ENCODE measurements around the gene SLC17A2.

The SLC17A2 gene

DNA sequence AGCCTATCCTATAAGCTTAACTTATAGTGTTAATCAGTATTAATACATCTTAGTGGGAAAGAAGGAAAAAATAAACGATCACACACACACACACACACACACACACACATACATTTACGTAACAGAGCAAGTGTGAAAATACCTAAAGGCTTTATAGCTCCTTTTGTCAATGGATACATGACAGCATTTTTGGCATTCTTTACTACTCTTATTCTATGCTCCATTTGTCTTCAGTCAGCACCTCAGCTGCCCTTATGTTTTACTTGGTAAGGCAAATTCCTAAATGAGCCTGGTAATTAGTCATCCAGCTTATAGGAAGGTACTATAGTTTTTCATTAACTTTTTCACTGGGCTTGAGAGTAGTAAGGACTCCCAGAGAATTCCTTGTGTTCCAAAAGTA lies 31.4 kb downstream of the SLC17A2 start:
- TF ChIP-seq, protein P1, sequence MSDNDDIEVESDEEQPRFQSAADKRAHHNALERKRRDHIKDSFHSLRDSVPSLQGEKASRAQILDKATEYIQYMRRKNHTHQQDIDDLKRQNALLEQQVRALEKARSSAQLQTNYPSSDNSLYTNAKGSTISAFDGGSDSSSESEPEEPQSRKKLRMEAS (IDR thresholded peaks at IDR 0.05): no peak
- TF ChIP-seq TEAD4 (IDR thresholded peaks at IDR 0.05): no peak
- TF ChIP-seq, protein P2, sequence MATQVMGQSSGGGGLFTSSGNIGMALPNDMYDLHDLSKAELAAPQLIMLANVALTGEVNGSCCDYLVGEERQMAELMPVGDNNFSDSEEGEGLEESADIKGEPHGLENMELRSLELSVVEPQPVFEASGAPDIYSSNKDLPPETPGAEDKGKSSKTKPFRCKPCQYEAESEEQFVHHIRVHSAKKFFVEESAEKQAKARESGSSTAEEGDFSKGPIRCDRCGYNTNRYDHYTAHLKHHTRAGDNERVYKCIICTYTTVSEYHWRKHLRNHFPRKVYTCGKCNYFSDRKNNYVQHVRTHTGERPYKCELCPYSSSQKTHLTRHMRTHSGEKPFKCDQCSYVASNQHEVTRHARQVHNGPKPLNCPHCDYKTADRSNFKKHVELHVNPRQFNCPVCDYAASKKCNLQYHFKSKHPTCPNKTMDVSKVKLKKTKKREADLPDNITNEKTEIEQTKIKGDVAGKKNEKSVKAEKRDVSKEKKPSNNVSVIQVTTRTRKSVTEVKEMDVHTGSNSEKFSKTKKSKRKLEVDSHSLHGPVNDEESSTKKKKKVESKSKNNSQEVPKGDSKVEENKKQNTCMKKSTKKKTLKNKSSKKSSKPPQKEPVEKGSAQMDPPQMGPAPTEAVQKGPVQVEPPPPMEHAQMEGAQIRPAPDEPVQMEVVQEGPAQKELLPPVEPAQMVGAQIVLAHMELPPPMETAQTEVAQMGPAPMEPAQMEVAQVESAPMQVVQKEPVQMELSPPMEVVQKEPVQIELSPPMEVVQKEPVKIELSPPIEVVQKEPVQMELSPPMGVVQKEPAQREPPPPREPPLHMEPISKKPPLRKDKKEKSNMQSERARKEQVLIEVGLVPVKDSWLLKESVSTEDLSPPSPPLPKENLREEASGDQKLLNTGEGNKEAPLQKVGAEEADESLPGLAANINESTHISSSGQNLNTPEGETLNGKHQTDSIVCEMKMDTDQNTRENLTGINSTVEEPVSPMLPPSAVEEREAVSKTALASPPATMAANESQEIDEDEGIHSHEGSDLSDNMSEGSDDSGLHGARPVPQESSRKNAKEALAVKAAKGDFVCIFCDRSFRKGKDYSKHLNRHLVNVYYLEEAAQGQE (IDR thresholded peaks at IDR 0.05; ENCODE audit: low read depth): no peak
- no peak for TF ChIP-seq ZBTB7A (IDR thresholded peaks at IDR 0.05; ENCODE audit: low read depth)
- no peak for TF ChIP-seq YY1 (IDR thresholded peaks at IDR 0.05; ENCODE audit: low read depth)
- TF ChIP-seq EGR1 (IDR thresholded peaks at IDR 0.05): no peak
- no peak for TF ChIP-seq FOXM1 (IDR thresholded peaks at IDR 0.05; ENCODE audit: borderline replicate concordance, low read depth)
- TF ChIP-seq, protein P3, sequence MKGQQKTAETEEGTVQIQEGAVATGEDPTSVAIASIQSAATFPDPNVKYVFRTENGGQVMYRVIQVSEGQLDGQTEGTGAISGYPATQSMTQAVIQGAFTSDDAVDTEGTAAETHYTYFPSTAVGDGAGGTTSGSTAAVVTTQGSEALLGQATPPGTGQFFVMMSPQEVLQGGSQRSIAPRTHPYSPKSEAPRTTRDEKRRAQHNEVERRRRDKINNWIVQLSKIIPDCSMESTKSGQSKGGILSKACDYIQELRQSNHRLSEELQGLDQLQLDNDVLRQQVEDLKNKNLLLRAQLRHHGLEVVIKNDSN (IDR thresholded peaks at IDR 0.05): no peak
- no peak for TF ChIP-seq TAF1 (IDR thresholded peaks at IDR 0.05; ENCODE audit: low read depth)
- TF ChIP-seq NFIC (IDR thresholded peaks at IDR 0.05): no peak
- no peak for TF ChIP-seq TCF12 (IDR thresholded peaks at IDR 0.05; ENCODE audit: low read depth)

DNA sequence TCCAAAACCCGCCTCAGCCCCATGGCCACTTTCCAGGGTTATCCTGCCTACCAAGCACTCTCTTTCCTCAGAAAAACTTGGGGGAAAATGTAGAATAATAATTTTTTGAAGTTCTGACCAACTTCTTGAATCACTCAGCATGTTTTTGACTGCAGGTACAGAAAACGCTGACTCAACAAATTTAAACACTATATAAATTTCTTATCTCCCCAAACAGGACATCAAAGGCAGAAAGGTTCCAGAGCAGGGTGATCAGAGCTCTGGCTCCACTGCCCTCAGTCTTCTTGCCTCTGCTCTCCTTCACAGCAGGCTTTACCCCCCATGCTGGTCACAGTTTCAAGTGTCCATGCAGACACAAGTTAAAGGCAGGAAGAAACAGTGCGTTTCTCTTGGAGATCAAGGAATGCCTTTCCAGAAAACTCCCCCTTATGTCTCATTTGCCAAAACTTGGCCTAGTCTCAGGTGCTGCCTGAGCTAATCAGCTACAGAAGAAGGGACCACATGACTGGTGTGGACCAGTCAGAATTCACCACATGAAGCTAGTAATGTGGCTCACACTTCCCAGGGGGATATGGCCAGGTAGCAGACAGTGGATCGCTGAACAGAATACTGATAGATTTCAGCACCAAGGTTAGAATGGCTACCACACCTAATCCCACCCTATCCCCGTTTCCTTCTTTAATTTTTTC lies 32.1 kb downstream of the SLC17A2 start:
- TF ChIP-seq, protein P3 (IDR thresholded peaks at IDR 0.05): peak; percentile 56; the same call in 1 of the 2 replicates
- TF ChIP-seq, protein P1 (IDR thresholded peaks at IDR 0.05): no peak

DNA sequence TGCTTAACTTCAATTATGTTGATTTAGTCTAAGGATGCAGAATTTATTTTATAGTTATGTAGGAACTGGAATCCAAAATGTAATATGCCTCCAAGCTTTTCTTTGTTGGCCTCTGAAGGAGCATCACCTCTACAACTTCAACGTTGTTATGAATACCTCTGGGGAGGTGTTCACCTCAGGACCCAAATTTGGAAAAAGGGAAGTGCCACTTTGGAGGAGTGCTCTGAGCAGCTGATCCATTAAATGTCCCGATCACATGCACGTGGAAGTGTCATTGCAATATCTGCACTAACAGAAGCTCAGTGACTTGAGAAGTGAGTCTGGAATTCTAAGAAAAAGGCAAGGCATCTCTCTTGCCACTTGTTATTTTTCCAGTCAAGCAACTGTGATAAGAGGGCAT lies 34.2 kb downstream of the SLC17A2 start:
- no peak for TF ChIP-seq YY1 (IDR thresholded peaks at IDR 0.05; ENCODE audit: low read depth)
- no peak for TF ChIP-seq FOXM1 (IDR thresholded peaks at IDR 0.05; ENCODE audit: borderline replicate concordance, low read depth)
- no peak for TF ChIP-seq CEBPB (IDR thresholded peaks at IDR 0.05)
- TF ChIP-seq TCF12 (IDR thresholded peaks at IDR 0.05; ENCODE audit: low read depth): no peak
- TF ChIP-seq TAF1 (IDR thresholded peaks at IDR 0.05; ENCODE audit: low read depth): no peak
- TF ChIP-seq, protein P3 (IDR thresholded peaks at IDR 0.05): no peak
- TF ChIP-seq, protein P1 (IDR thresholded peaks at IDR 0.05): no peak
- TF ChIP-seq CREB1 (IDR thresholded peaks at IDR 0.05; ENCODE audit: low read depth): no peak
- TF ChIP-seq RAD21 (IDR thresholded peaks at IDR 0.05; ENCODE audit: low read depth): no peak
- no peak for TF ChIP-seq ZBTB7A (IDR thresholded peaks at IDR 0.05; ENCODE audit: low read depth)
- TF ChIP-seq TEAD4 (IDR thresholded peaks at IDR 0.05): no peak

DNA sequence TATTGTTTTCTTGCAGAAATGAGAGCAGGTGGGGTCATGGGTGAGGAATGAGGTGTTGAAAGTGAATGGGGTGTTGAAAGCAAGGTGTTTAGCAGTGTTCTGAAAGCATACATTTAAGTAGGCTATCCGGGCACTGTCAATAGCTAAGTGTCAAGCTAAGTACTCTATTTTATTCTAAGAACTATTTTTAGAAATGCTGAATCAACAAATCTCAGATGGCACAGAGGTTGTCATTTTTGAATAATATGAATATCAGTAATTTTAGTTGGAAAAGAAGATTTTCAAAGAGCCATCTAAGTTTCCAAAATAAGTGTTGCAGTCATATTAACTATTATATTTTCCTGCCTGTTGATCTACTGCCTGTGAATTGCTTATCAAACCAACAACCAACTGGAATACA lies 34.7 kb downstream of the SLC17A2 start:
- no peak for TF ChIP-seq RAD21 (IDR thresholded peaks at IDR 0.05; ENCODE audit: low read depth)
- TF ChIP-seq CEBPB (IDR thresholded peaks at IDR 0.05): no peak
- TF ChIP-seq, protein P2 (IDR thresholded peaks at IDR 0.05; ENCODE audit: low read depth): no peak
- no peak for TF ChIP-seq TAF1 (IDR thresholded peaks at IDR 0.05; ENCODE audit: low read depth)
- TF ChIP-seq, protein P1 (IDR thresholded peaks at IDR 0.05): no peak
- no peak for TF ChIP-seq CREB1 (IDR thresholded peaks at IDR 0.05; ENCODE audit: low read depth)
- no peak for TF ChIP-seq NFIC (IDR thresholded peaks at IDR 0.05)
- no peak for TF ChIP-seq EGR1 (IDR thresholded peaks at IDR 0.05)
- TF ChIP-seq TEAD4 (IDR thresholded peaks at IDR 0.05): no peak
- TF ChIP-seq, protein P3 (IDR thresholded peaks at IDR 0.05): no peak
- TF ChIP-seq FOXM1 (IDR thresholded peaks at IDR 0.05; ENCODE audit: borderline replicate concordance, low read depth): no peak
- no peak for TF ChIP-seq YY1 (IDR thresholded peaks at IDR 0.05; ENCODE audit: low read depth)
- no peak for TF ChIP-seq TCF12 (IDR thresholded peaks at IDR 0.05; ENCODE audit: low read depth)
- no peak for TF ChIP-seq EP300 (IDR thresholded peaks at IDR 0.05; ENCODE audit: borderline replicate concordance)
- TF ChIP-seq ZBTB7A (IDR thresholded peaks at IDR 0.05; ENCODE audit: low read depth): no peak

DNA sequence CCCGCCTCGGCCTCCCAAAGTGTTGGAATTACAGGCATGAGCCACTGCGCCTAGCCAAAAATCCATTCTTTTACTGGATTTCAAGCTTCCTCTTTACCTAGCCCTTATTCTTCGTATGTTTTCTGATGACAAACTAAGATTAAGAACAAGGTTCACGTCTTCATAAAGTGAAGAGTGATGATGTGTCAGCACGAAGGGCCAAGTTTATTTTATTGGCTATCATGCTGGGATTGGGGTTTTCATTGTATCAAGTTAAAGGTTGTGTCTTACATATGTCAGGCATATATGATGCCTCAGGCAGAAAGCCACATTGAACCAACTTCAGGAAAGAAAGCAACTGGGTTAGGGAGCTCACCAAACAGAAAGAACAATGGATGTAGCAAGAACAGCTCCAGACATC lies 36.7 kb downstream of the SLC17A2 start:
- TF ChIP-seq NFIC (IDR thresholded peaks at IDR 0.05) (no peak), RAD21 (IDR thresholded peaks at IDR 0.05; ENCODE audit: low read depth) (no peak), EGR1 (IDR thresholded peaks at IDR 0.05) (no peak), TAF1 (IDR thresholded peaks at IDR 0.05; ENCODE audit: low read depth) (no peak), EP300 (IDR thresholded peaks at IDR 0.05; ENCODE audit: borderline replicate concordance) (no peak), ZBTB7A (IDR thresholded peaks at IDR 0.05; ENCODE audit: low read depth) (no peak), TCF12 (IDR thresholded peaks at IDR 0.05; ENCODE audit: low read depth) (no peak), CREB1 (IDR thresholded peaks at IDR 0.05; ENCODE audit: low read depth) (no peak), YY1 (IDR thresholded peaks at IDR 0.05; ENCODE audit: low read depth) (no peak), CEBPB (IDR thresholded peaks at IDR 0.05) (no peak), TEAD4 (IDR thresholded peaks at IDR 0.05) (no peak), FOXM1 (IDR thresholded peaks at IDR 0.05; ENCODE audit: borderline replicate concordance, low read depth) (no peak)
- TF ChIP-seq, protein P1 (IDR thresholded peaks at IDR 0.05): no peak
- TF ChIP-seq, protein P2 (IDR thresholded peaks at IDR 0.05; ENCODE audit: low read depth): no peak
- TF ChIP-seq, protein P3 (IDR thresholded peaks at IDR 0.05): no peak
